K562 (cell line): ENCODE results near the gene ICAM3. TPM values are rescaled to one million over a fixed set of nuclear protein-coding genes. Genes with fewer than 3 reads are reported as not detected.

Experiments used
- ADNP ChIP-seq: fragments of 200-800 bp; sonication (Bioruptor generic); IDR thresholded peaks from 2 replicates; pipeline ENCODE4 v1.6.1; 2016; ENCODE audit warnings: missing genetic modification characterization, missing compliant biosample characterization
- ARNT ChIP-seq, 2 experiments: fragments of 450-650 bp; IDR thresholded peaks; 2 replicates each; pipeline ENCODE4 v1.6.1; 2016; ENCODE audit warnings: mild to moderate bottlenecking in 1 of 2
- CBX5 ChIP-seq: IDR thresholded peaks from 2 replicates; pipeline ENCODE4 v1.6.1; 2014; ENCODE audit warnings: low read depth, borderline replicate concordance
- E2F6 ChIP-seq, 2 experiments: IDR thresholded peaks; 2 replicates each; pipeline ENCODE4 v1.6.1; 2011; ENCODE audit warnings: borderline replicate concordance in 1 of 2, control low read depth in 1 of 2, low read depth in 1 of 2, low read length in 1 of 2, mild to moderate bottlenecking in 1 of 2, mixed read lengths in 1 of 2, moderate library complexity in 1 of 2; ENCODE audit not compliant: insufficient read depth in 1 of 2, insufficient read length in 1 of 2, poor library complexity in 1 of 2, severe bottlenecking in 1 of 2; ENCODE audit errors: extremely low read depth in 1 of 2
- EGR1 ChIP-seq: fragments of 450-650 bp; conservative IDR thresholded peaks from 2 replicates; pipeline ENCODE4 v1.6.1; 2017; ENCODE audit warnings: mild to moderate bottlenecking
- ELF2 ChIP-seq: fragments of 250-450 bp; sonication (Bioruptor Pico); IDR thresholded peaks from 2 replicates; pipeline ENCODE4 v1.5.0; 2021; ENCODE audit warnings: mild to moderate bottlenecking
- FOXK2 ChIP-seq, 2 experiments: fragments of 450-650 bp; IDR thresholded peaks in 1 of 2; conservative IDR thresholded peaks in 1 of 2; 2 replicates each; pipeline ENCODE4 v1.6.1; 2016; ENCODE audit warnings: low read depth in 2 of 2, mild to moderate bottlenecking in 1 of 2
- FOXO4 ChIP-seq: fragments of 450-650 bp; formaldehyde crosslinking; IDR thresholded peaks from 2 replicates; pipeline ENCODE4 v1.4.0; 2020; ENCODE audit warnings: mild to moderate bottlenecking, moderate library complexity
- KDM2B ChIP-seq: fragments of 250-450 bp; sonication (Bioruptor Pico); IDR thresholded peaks from 2 replicates; pipeline ENCODE4 v1.8.0; 2021; ENCODE audit warnings: mild to moderate bottlenecking, moderate library complexity
- RB1 ChIP-seq: fragments of 450-650 bp; IDR thresholded peaks from 2 replicates; pipeline ENCODE4 v1.6.1; 2017; ENCODE audit warnings: low read depth, mild to moderate bottlenecking
- SREBF1 ChIP-seq: fragments of 150-350 bp; IDR thresholded peaks from 2 replicates; pipeline ENCODE4 v1.6.1; 2014; ENCODE audit warnings: antibody characterized with exemption, low read depth, low read length, borderline replicate concordance
- STAG1 ChIP-seq: sonication (generic); formaldehyde crosslinking; IDR thresholded peaks from 2 replicates; pipeline ENCODE4 v1.5.0; 2020; ENCODE audit warnings: missing genetic modification reagents, borderline replicate concordance
- ZC3H11A ChIP-seq: IDR thresholded peaks from 2 replicates; pipeline ENCODE4 v1.6.1; 2012; ENCODE audit warnings: low read depth, low read length, improper control_type of control experiment
- ZNF253 ChIP-seq: fragments of 250-450 bp; sonication (Bioruptor Pico); conservative IDR thresholded peaks from 2 replicates; pipeline ENCODE4 v1.6.1; 2021; ENCODE audit warnings: mild to moderate bottlenecking
- ZNF408 ChIP-seq: fragments of 250-450 bp; sonication (Bioruptor Pico); IDR thresholded peaks from 2 replicates; pipeline ENCODE4 v1.4.0; 2020; ENCODE audit warnings: low read depth, mild to moderate bottlenecking, moderate library complexity
- ZNF445 ChIP-seq: fragments of 250-450 bp; sonication (Bioruptor Pico); IDR thresholded peaks from 2 replicates; pipeline ENCODE4 v1.4.0; 2020; ENCODE audit warnings: low read depth, mild to moderate bottlenecking, moderate library complexity
- ZNF668 ChIP-seq: fragments of 250-450 bp; sonication (Bioruptor Pico); IDR thresholded peaks from 2 replicates; pipeline ENCODE4 v1.8.0; 2022; ENCODE audit warnings: mild to moderate bottlenecking, inconsistent platforms
- polyA plus RNA-seq, 8 experiments: library from polyadenylated mRNA; depleted of rRNA in 4 of 8; stranded (reverse) in 5 of 8; unstranded in 3 of 8; fragments of >200 nt; fragmentation: Nextera tagmentation in 2 of 8; fragmentation: Illumina TruSeq in 1 of 8; extraction: Ambion mirVana in 2 of 8; extraction: Trizol in 1 of 8; gene quantifications; 2 replicates each; pipeline versions ENCODE4 v1.2.1 to v1.2.3, GENCODE V29; 2011 to 2014; ENCODE audit warnings: inconsistent platforms in 1 of 8, missing spikeins in 1 of 8
- total RNA-seq, 7 experiments: library from RNA; depleted of rRNA in 6 of 7; stranded (reverse); fragments of >200 nt in 6 of 7; fragmentation: Illumina TruSeq in 2 of 7; extraction: Trizol in 2 of 7; gene quantifications; 2 replicates each; pipeline versions ENCODE4 v1.2.1 to v1.2.3, GENCODE V29; 2011 to 2021; ENCODE audit warnings: low replicate concordance in 1 of 7
- TF ChIP-seq, protein P1 (sequence below): sonication (generic); formaldehyde crosslinking; IDR thresholded peaks from 2 replicates; pipeline ENCODE4 v1.8.0; 2022; ENCODE audit warnings: mild to moderate bottlenecking, missing genetic modification reagents
- TF ChIP-seq, protein P2 (sequence below): fragments of 450-650 bp; IDR thresholded peaks from 2 replicates; pipeline ENCODE4 v1.6.1; 2018; ENCODE audit not compliant: partially characterized antibody

ICAM3 gene
- total and polyA plus RNA-seq, 9 of the 15 experiments (the other 6 are each of a cell fraction or from before 2014, with no cell fraction given) = 6.5 to 39.5 (median 24.2) TPM

GRCh38 chr19:10289167-10289835 lies 50.1 kb downstream of the ICAM3 start (continued):
- TF ChIP-seq ZC3H11A = no peak
- peak; percentile 71; the same call in 1 of the 2 replicates for TF ChIP-seq ELF2 (CRISPR knock-in tag)
- TF ChIP-seq ADNP = no peak
- TF ChIP-seq ZNF408 (CRISPR knock-in tag) = no peak
- peak; percentile 68 to 87; a peak in 2 of 4 replicates for TF ChIP-seq FOXK2 (conservative IDR thresholded peaks at IDR 0.05 in 1 of 2, IDR thresholded peaks at IDR 0.05 in 1 of 2; ENCODE audit: low read depth in 2 of 2)
- TF ChIP-seq RB1 = no peak
- TF ChIP-seq ARNT (IDR thresholded peaks at IDR 0.05) = no peak
- no peak for TF ChIP-seq SREBF1
- TF ChIP-seq, protein P1, sequence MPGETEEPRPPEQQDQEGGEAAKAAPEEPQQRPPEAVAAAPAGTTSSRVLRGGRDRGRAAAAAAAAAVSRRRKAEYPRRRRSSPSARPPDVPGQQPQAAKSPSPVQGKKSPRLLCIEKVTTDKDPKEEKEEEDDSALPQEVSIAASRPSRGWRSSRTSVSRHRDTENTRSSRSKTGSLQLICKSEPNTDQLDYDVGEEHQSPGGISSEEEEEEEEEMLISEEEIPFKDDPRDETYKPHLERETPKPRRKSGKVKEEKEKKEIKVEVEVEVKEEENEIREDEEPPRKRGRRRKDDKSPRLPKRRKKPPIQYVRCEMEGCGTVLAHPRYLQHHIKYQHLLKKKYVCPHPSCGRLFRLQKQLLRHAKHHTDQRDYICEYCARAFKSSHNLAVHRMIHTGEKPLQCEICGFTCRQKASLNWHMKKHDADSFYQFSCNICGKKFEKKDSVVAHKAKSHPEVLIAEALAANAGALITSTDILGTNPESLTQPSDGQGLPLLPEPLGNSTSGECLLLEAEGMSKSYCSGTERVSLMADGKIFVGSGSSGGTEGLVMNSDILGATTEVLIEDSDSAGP (CRISPR knock-in tag) = no peak
- 0 out of 2 replicates have a peak, but pooled peaks have one; percentile 34 for TF ChIP-seq FOXO4 (CRISPR knock-in tag)
- no peak for TF ChIP-seq CBX5
- TF ChIP-seq EGR1 = peak; percentile 2; the same call in 1 of the 2 replicates
- TF ChIP-seq ZNF445 (CRISPR knock-in tag) = no peak
- no peak for TF ChIP-seq ZNF668 (CRISPR knock-in tag)
- TF ChIP-seq, protein P2, sequence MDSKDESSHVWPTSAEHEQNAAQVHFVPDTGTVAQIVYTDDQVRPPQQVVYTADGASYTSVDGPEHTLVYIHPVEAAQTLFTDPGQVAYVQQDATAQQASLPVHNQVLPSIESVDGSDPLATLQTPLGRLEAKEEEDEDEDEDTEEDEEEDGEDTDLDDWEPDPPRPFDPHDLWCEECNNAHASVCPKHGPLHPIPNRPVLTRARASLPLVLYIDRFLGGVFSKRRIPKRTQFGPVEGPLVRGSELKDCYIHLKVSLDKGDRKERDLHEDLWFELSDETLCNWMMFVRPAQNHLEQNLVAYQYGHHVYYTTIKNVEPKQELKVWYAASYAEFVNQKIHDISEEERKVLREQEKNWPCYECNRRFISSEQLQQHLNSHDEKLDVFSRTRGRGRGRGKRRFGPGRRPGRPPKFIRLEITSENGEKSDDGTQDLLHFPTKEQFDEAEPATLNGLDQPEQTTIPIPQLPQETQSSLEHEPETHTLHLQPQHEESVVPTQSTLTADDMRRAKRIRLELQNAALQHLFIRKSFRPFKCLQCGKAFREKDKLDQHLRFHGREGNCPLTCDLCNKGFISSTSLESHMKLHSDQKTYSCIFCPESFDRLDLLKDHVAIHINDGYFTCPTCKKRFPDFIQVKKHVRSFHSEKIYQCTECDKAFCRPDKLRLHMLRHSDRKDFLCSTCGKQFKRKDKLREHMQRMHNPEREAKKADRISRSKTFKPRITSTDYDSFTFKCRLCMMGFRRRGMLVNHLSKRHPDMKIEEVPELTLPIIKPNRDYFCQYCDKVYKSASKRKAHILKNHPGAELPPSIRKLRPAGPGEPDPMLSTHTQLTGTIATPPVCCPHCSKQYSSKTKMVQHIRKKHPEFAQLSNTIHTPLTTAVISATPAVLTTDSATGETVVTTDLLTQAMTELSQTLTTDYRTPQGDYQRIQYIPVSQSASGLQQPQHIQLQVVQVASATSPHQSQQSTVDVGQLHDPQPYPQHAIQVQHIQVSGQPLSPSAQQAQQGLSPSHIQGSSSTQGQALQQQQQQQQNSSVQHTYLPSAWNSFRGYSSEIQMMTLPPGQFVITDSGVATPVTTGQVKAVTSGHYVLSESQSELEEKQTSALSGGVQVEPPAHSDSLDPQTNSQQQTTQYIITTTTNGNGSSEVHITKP = peak; percentile 25
- TF ChIP-seq E2F6 (IDR thresholded peaks at IDR 0.05; ENCODE audit: borderline replicate concordance in 1 of 2, extremely low read depth in 1 of 2, insufficient read depth in 1 of 2, insufficient read length in 1 of 2, low read depth in 1 of 2, low read length in 1 of 2, poor library complexity in 1 of 2, severe bottlenecking in 1 of 2) = peak; percentile 82 to 97
- TF ChIP-seq STAG1 (CRISPR knock-in tag) = 0 out of 2 replicates have a peak, but pooled peaks have one; percentile 30
- no peak for TF ChIP-seq KDM2B (CRISPR knock-in tag)
- TF ChIP-seq ZNF253 (CRISPR knock-in tag) = no peak
